Sigmoid colon (tissue), 7 donors: ENCODE data around the gene NR2C2. TPM values are rescaled to one million over a fixed set of nuclear protein-coding genes. Genes with fewer than 3 reads are reported as not detected.

Source experiments
- DNase-seq: peaks from one replicate; pipeline ENCODE4 v3.0.0-alpha.2; 2019
- H3K27ac ChIP-seq, 4 donors: fragments of 200-600 bp; sonication (generic); one replicate each; pipeline ENCODE4 v1.5.1; 2016 to 2019; ENCODE audit warnings: mild to moderate bottlenecking in 1 of 4
- H3K27me3 ChIP-seq, 3 donors: fragments of 200-600 bp; sonication (generic); one replicate each; pipeline ENCODE4 v1.5.1; 2019; ENCODE audit warnings: mild to moderate bottlenecking in 1 of 3
- H3K36me3 ChIP-seq, 4 donors: fragments of 200-600 bp; sonication (generic); one replicate each; pipeline ENCODE4 v1.5.1; 2016 to 2019
- H3K4me1 ChIP-seq, 4 donors: fragments of 200-600 bp; sonication (generic); one replicate each; pipeline ENCODE4 v1.5.1; 2017 to 2019
- H3K4me3 ChIP-seq, 4 donors: fragments of 200-600 bp; sonication (generic); one replicate each; pipeline ENCODE4 v1.5.1; 2017 to 2019; ENCODE audit warnings: mild to moderate bottlenecking in 2 of 4, moderate library complexity in 1 of 4
- H3K9me3 ChIP-seq, 4 donors: fragments of 200-600 bp in 3 of 4; sonication (generic) in 3 of 4; one replicate each; pipeline versions ENCODE4 v1.5.1 to v1.6.1; 2013 to 2019
- EP300 ChIP-seq, 4 donors: sonication (generic); formaldehyde crosslinking; IDR thresholded peaks; one replicate each; pipeline ENCODE4 v1.6.1; 2017; ENCODE audit warnings: antibody characterized with exemption in 4 of 4
- POLR2A ChIP-seq, 2 donors: fragments of 450-650 bp; IDR thresholded peaks; one replicate each; pipeline ENCODE4 v1.6.1; 2016; ENCODE audit warnings: antibody characterized with exemption in 2 of 2, mild to moderate bottlenecking in 2 of 2, moderate library complexity in 2 of 2
- POLR2AphosphoS5 ChIP-seq, 4 donors: sonication (generic); formaldehyde crosslinking; IDR thresholded peaks; one replicate each; pipeline ENCODE4 v1.6.1; 2017; ENCODE audit warnings: antibody characterized with exemption in 4 of 4
- WGBS, 2 donors: extraction: QIAGEN DNeasy Blood & Tissue Kit; methylation state at CpG; one replicate each; pipeline ENCODE4 v1.1.7; 2013; 5-methylcytosine and 5-hydroxymethylcytosine counted together
- intact Hi-C: fragments of 100-400 bp; cut with DNase I; formaldehyde crosslinking; loops from one replicate; pipeline ENCODE4 v1.15.1; 2023
- polyA plus RNA-seq, 3 donors: library from polyadenylated mRNA; stranded (reverse); fragments of 200-250 nt; gene quantifications; one replicate each; pipeline ENCODE4 v1.2.3, GENCODE V29; 2013
- total RNA-seq, 4 donors: library from RNA; depleted of rRNA; stranded (reverse); fragments of >200 nt; gene quantifications; one replicate each; pipeline ENCODE4 v1.1.0, GENCODE V29; 2016
- TF ChIP-seq, protein P1 (sequence below), 4 experiments: fragments of 450-650 bp in 3 of 4; fragments of 200-600 bp in 1 of 4; IDR thresholded peaks; one replicate each; pipeline ENCODE4 v1.5.1; 2016 to 2019; ENCODE audit warnings: antibody characterized with exemption in 4 of 4, mild to moderate bottlenecking in 3 of 4, moderate library complexity in 2 of 4
- donor health status: healthy with polysubstance abuse.
- donor health status: Bipolar disorder and iron deficiency.
- donor health status: healthy.

The NR2C2 gene
- total and polyA plus RNA-seq, 7 donors, result 3.6 to 68.4 (median 34.2) TPM

DNA sequence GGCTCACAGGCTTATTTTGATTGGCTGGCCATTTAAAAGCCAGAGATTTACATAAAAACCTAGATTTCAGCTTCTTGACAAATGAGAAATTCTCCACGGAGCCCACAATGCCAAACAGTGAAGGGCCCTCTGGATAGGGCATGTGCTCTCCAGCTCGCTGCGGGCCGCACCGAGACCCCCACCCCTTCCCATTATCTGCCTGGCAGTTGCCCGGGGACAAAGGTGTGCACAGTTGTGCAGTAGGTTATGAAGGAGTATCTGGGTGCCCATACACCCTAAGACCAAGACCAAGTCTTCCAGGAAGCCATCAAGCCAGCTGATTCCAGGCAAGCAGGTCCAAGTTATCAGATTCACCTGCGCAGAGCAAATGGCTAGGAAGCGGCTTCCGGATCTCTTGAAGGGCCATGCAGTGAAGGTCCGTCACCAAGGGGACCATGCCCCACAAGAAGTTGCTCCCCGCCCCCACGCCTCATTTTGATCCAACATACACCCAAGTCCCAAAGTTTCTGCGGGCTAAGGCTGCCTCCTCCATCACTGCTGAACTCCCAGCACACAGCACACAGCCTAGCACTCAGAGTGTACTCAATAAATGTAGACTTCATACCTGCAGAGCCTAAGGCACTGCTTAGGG is 116.4 kb downstream of the NR2C2 start:
- 62 to 87% methylated on average over 13 of the region's 13 CpGs for WGBS, 2 donors
- DNase-seq, result no peak
- intact Hi-C loops, result loop anchor here (2.0 to 10.0 kb wide), 2 partner anchors 115 to 409 kb away; partner anchors contain the start of gene CCDC174
- H3K27ac ChIP-seq, result peak overlapping the region in 3 of 4 donors; percentile 80 to 86 (median 83)
- no peaks in the 10 kb centered on the region for H3K27me3 ChIP-seq
- TF ChIP-seq POLR2AphosphoS5 (IDR thresholded peaks at IDR 0.05) (no peak), EP300 (IDR thresholded peaks at IDR 0.05) (no peak), POLR2A (IDR thresholded peaks at IDR 0.05) (no peak)
- TF ChIP-seq, protein P1, sequence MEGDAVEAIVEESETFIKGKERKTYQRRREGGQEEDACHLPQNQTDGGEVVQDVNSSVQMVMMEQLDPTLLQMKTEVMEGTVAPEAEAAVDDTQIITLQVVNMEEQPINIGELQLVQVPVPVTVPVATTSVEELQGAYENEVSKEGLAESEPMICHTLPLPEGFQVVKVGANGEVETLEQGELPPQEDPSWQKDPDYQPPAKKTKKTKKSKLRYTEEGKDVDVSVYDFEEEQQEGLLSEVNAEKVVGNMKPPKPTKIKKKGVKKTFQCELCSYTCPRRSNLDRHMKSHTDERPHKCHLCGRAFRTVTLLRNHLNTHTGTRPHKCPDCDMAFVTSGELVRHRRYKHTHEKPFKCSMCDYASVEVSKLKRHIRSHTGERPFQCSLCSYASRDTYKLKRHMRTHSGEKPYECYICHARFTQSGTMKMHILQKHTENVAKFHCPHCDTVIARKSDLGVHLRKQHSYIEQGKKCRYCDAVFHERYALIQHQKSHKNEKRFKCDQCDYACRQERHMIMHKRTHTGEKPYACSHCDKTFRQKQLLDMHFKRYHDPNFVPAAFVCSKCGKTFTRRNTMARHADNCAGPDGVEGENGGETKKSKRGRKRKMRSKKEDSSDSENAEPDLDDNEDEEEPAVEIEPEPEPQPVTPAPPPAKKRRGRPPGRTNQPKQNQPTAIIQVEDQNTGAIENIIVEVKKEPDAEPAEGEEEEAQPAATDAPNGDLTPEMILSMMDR (IDR thresholded peaks at IDR 0.05), result no peak
- peaks cover 4 to 10% (median 8%) of the 10 kb centered on the region in 4 donors for H3K36me3 ChIP-seq
- H3K9me3 ChIP-seq, result no peaks in the 10 kb centered on the region
- H3K4me3 ChIP-seq, result peak overlapping the region; percentile 64 to 76 (median 69)
- peaks cover 0 to 23% (median 16%) of the 10 kb centered on the region in 4 donors for H3K4me1 ChIP-seq

DNA sequence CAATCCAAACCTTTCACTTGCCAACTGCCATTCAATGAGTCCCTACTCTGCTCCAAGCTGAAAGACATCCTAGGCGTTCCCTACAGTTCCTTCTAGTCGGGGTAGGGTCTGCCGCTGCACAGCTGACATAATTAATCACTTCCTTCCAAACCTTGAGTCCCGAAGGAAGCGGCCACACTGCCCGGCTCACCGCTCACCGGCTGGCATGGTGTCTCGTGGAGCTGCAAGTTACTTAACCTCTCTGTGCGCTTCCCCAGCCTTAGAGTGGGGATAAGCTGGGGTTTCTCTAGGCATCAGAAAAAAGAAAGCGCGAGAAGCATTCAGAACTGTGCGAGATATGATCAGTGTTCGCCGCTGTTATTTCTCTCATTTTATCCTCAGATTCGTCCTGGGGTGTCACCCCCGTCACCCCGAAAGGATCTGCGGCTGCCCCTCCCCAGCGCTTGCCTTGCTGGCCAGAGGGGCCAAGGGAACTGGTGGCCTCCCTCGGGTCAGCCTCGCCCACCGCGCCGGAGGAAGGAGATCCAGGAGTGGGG is 117.0 kb downstream of the NR2C2 start:
- H3K27ac ChIP-seq, result peak overlapping the region; percentile 80 to 86 (median 84)
- no peak for TF ChIP-seq EP300 (IDR thresholded peaks at IDR 0.05)
- no peak for TF ChIP-seq POLR2A (IDR thresholded peaks at IDR 0.05)
- TF ChIP-seq POLR2AphosphoS5 (IDR thresholded peaks at IDR 0.05), result no peak
- TF ChIP-seq, protein P1 (IDR thresholded peaks at IDR 0.05), result no peak
- intact Hi-C loops, result loop anchor here (2.0 to 10.0 kb wide), 2 partner anchors 116 to 410 kb away; partner anchors contain the start of gene CCDC174
- H3K36me3 ChIP-seq, result peaks cover 0 to 4% (median 2%) of the 10 kb centered on the region in 4 donors
- WGBS, 2 donors, result 0 to 1% methylated on average over 25 of the region's 25 CpGs
- no peak for DNase-seq
- H3K9me3 ChIP-seq, result no peaks in the 10 kb centered on the region
- H3K27me3 ChIP-seq, result no peaks in the 10 kb centered on the region
- H3K4me1 ChIP-seq, result peaks cover 0 to 23% (median 16%) of the 10 kb centered on the region in 4 donors
- H3K4me3 ChIP-seq, result peak overlapping the region; percentile 64 to 76 (median 69)

DNA sequence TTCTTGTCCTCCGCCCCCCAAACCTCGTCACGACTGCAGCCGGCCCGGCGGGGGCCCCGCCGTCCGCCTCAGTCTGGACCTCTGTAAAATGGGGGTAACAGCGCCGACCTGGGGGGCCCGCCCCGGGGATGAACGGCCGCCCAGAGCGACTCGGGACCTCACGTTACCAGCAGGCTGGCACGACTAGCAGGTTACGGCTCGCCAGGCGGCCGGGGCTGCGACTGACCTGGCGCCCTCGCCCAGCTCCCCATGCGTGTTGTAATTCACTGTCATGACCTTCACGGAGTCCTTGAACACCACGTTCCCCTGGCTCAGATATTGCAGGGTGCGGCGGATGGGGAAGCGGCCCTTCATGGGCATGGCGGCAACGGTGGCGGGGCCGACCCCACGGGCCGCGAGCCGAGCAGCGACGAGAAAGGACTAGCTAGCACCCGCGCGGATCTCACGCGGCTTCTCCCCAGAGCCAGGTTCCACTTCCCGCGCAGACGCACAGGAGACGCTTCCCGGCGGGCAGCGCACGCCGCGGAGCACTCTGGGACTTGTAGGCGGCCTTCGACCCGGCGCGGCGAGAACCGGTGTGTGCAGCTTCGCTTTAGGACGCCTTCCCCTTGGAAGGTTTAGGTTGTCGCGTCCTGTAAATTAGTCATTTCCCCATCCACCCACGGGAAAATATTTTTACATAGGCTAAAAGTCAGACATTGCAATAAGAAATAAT is 117.6 kb downstream of the NR2C2 start, which contains the start of gene MRPS25:
MRPS25 (minus strand) TSS at position 481 of the 715 bp plus-strand sequence; CDS start at position 360, 121 bp downstream.
- peak within 1 kb of the TSS; percentile 80 to 86 (median 84) for H3K27ac ChIP-seq
- intact Hi-C loops, result loop anchor here (2.0 to 10.0 kb wide), 2 partner anchors 116 to 410 kb away; partner anchors contain the start of gene CCDC174
- TF ChIP-seq POLR2AphosphoS5 (IDR thresholded peaks at IDR 0.05), result peak; percentile 93 to 98 (median 96)
- peak in 1 of 4 donors; percentile 54 for TF ChIP-seq EP300 (IDR thresholded peaks at IDR 0.05)
- TF ChIP-seq POLR2A (IDR thresholded peaks at IDR 0.05), result peak; percentile 64 to 90
- TF ChIP-seq, protein P1 (IDR thresholded peaks at IDR 0.05), result no peak
- WGBS, 2 donors, result 0 to 1% methylated on average over 69 of the region's 69 CpGs
- H3K36me3 ChIP-seq, result peaks cover 0 to under 1% (median 0%) of the 10 kb centered on the region in 4 donors
- peak within 1 kb of the TSS; percentile 64 to 76 (median 69) for H3K4me3 ChIP-seq
- no peaks in the 10 kb centered on the region for H3K9me3 ChIP-seq
- H3K27me3 ChIP-seq, result no peaks in the 10 kb centered on the region
- peak; percentile 95 for DNase-seq
- peaks cover 0 to 23% (median 16%) of the 10 kb centered on the region in 4 donors for H3K4me1 ChIP-seq

DNA sequence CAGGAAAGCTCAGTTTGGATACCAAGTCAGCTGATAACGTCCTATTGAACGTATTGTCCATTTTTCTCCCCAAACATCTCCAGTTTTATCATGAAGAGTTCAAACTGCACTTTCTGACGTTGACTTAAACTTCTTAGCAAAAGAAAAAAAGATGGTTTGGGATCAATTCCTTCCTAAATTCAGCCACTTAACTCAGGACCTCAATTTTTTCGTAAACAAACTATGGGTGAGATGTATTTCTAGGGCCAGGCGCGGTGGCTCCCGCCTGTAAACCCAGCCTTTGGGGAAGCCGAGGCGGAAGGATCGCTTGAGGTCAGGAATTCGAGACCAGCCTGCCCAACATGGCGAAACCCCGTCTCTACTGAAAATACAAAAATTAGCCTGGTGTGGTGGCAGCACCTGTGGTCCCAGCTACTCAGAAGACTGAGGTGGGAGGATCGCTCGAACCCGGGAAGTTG is 118.2 kb downstream of the NR2C2 start:
- Histone ChIP-seq H3K36me3 (peaks cover 0 to 6% (median 0%) of the 10 kb centered on the region in 4 donors), H3K9me3 (no peaks in the 10 kb centered on the region), H3K27me3 (no peaks in the 10 kb centered on the region), H3K4me1 (peaks cover 0 to 23% (median 16%) of the 10 kb centered on the region in 4 donors), H3K4me3 (peak overlapping the region; percentile 64 to 76 (median 69)), H3K27ac (peak overlapping the region; percentile 80 to 86 (median 84))
- intact Hi-C loops, result loop anchor here (2.0 to 10.0 kb wide), 2 partner anchors 117 to 411 kb away; partner anchors contain the start of gene CCDC174
- WGBS, 2 donors, result 59 to 67% methylated on average over 16 of the region's 16 CpGs
- no peak for DNase-seq
- TF ChIP-seq POLR2A (IDR thresholded peaks at IDR 0.05), result no peak
- no peak for TF ChIP-seq EP300 (IDR thresholded peaks at IDR 0.05)
- no peak for TF ChIP-seq POLR2AphosphoS5 (IDR thresholded peaks at IDR 0.05)
- TF ChIP-seq, protein P1 (IDR thresholded peaks at IDR 0.05), result no peak
